Peyer's patch (tissue), 4 donors: ENCODE results near the gene STK17B.

Experiments
- POLR2A ChIP-seq, 2 donors: fragments of 450-650 bp; IDR thresholded peaks; one replicate each; pipeline ENCODE4 v1.5.1; 2017; ENCODE audit warnings: antibody characterized with exemption in 2 of 2, mild to moderate bottlenecking in 2 of 2, moderate library complexity in 2 of 2
- TF ChIP-seq, protein P1 (sequence below), 6 experiments: fragments of 450-650 bp in 4 of 6; fragments of 200-600 bp in 2 of 6; sonication (generic) in 1 of 6; IDR thresholded peaks; one replicate each; pipeline ENCODE4 v1.5.1; 2017 to 2019; ENCODE audit warnings: antibody characterized with exemption in 6 of 6, mild to moderate bottlenecking in 3 of 6, moderate library complexity in 1 of 6

DNA sequence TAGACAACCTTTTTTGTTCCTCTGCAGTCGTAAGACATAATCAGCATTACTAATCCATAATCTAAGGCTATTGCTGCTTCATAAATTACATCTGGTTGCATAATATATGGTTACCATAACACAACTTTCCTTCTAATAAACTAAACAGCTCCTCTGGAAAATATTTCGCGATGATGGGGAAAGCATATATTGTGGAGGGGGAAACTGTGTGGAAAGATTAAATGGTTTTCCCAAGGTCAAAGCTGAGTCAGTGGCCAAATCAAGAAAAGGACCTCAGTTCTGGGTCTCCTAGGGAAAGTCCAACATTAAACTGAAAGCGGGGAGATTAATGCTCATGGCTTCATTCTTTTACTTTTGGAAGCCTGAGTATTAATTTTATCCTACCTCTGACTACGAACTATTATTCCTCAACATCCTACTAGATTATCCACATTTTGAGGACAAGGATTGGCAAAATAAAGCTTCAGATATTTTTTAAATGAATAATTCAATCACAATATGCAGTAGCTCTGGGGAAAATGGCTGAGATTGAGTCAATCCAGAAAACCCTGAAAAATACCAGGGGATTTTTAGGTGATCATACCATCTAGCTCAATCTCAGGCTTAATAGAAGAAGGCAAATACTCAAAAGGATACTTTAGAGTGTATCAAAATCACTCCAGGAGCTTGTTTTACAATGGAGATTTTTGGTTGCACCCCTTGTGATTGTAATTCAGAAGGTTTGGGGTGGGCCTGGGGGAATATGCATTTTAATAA, 33.8 kb upstream of the STK17B start:
- no peak for TF ChIP-seq POLR2A (IDR thresholded peaks at IDR 0.05)
- TF ChIP-seq, protein P1, sequence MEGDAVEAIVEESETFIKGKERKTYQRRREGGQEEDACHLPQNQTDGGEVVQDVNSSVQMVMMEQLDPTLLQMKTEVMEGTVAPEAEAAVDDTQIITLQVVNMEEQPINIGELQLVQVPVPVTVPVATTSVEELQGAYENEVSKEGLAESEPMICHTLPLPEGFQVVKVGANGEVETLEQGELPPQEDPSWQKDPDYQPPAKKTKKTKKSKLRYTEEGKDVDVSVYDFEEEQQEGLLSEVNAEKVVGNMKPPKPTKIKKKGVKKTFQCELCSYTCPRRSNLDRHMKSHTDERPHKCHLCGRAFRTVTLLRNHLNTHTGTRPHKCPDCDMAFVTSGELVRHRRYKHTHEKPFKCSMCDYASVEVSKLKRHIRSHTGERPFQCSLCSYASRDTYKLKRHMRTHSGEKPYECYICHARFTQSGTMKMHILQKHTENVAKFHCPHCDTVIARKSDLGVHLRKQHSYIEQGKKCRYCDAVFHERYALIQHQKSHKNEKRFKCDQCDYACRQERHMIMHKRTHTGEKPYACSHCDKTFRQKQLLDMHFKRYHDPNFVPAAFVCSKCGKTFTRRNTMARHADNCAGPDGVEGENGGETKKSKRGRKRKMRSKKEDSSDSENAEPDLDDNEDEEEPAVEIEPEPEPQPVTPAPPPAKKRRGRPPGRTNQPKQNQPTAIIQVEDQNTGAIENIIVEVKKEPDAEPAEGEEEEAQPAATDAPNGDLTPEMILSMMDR (IDR thresholded peaks at IDR 0.05) = no peak
